Measurements from ENCODE around the gene CAMTA1. TPM values are rescaled to one million over a fixed set of nuclear protein-coding genes. Genes with fewer than 3 reads are reported as not detected.

Gene CAMTA1
- polyA plus RNA-seq, 12 donors: 24.2 to 51.1 (median 44.7) TPM; not detected in 1

DNA sequence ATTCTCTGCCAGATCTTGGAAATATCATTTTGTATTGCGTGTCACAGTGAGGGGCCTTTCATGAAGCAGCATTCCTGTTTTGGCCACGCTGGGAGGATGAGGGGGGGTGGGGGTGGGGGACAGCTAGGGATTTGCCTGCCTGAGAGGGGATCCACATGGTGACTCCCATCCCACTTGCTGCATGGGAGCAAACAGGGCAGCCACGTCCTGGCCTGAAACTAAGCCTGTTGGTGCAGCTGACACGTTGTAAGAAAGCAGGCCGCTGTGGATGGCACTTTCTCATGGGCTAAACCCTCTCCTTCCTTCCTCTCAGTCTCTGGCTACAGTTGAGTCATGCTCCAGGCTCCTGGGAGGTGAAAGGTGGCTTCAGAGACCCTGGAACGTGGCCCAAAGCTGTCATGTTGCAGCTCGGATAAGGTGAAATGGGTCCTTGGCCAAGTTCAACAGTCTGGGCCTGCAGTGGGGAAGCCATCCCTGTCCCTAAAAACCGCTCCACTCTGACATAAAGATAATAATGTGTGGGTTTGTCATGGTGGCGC, 639.2 kb downstream of the CAMTA1 start:
- no peak for DNase-seq

DNA sequence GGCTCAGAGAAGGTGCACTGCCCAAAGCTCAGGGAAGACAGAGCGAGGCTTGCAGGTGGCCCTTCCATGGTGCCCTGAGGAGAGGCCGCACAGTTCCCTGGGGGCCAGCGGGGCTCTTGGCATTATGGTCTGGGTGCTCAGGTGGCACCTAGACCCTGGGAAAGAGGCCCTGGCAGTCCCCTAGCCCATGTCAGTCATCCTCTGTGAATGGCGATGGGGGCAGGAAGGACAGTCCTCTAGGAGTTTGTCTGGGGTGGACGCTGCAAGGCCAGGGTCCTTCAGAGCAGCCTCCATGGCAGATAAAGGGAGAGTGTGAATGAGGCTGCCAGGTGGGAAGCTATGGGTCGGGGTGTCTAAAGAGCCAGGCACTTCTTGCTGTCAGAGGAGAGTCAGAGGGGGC, 640.0 kb downstream of the CAMTA1 start:
- DNase-seq: no peak

GRCh38 chr1:7425771-7426170, 640.5 kb downstream of the CAMTA1 start:
- DNase-seq: no peak

GRCh38 chr1:7426780-7427604, 641.7 kb downstream of the CAMTA1 start:
- DNase-seq: no peak

- DNase-seq: no peak
These were observed 642.5 kb downstream of the CAMTA1 start for GRCh38 chr1:7427605-7428300.

GRCh38 chr1:7429290-7429689, 644.0 kb downstream of the CAMTA1 start:
- no peak for DNase-seq

- no peak for DNase-seq
These were observed 644.9 kb downstream of the CAMTA1 start for GRCh38 chr1:7430047-7430608.

GRCh38 chr1:7430691-7431090, 645.4 kb downstream of the CAMTA1 start:
- no peak for DNase-seq

DNA sequence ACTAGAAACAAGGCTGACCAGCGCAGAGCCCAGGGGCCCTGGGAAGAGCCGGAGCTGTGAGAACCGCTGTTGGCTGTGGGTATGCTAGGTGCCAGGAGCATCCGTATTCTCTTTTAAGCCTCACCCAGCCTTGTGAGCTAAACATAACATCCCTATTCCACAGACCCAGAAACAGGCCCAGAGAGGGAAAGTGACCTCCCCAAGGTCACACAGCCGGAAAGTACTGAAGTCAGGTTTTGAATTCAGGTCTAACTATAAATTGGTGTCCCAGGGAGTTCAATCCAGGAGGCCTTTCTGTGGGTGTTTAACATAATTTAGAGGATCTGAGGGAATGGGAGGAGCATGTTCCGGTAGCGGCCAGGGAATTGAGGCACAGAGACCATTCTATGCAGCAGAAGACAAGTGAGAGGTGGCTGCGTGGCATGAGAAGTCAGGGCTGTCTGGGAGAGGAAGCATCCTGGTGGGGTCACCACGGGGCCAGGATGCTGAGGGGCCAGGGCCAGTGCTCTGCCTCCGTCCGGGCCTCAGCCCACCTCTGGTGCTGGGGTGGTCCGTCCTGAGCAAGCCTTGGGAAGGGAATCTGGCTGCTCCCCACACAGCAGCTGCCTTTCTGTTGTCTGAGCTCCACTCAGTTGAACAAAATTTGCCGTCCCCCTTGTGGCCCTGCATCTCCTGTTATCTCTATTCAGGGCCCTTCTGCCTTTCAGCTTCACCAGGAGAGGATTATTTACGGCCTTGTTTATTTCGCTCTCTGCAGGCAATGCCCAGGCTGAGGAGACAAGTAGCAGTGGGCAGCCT, 647.0 kb downstream of the CAMTA1 start:
- no peak for DNase-seq

DNA sequence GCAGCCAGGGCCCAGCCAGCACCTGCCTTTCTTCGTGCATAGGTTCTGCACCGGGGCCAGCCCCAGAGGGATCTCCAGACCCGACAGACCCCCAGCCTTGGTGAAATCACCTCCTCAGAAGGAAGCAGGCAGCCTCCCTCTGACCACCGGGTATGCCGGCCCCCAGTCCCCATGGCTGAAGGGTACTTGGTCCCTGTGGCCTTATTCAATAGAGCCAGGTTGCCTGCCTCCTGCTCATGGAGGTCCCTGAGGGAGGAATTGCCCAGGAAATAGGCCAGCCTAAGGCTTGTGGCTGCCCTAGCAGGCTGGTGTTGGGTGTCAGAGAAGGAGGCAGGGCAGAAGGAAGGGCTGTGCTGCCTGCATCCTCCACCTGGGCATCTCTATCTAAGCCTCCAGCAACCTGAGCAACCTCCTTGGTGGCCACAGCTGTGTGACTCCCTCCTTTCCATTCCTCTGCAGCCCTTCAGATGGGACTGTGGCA, 647.7 kb downstream of the CAMTA1 start:
- DNase-seq: no peak

GRCh38 chr1:7434566-7434965, 649.3 kb downstream of the CAMTA1 start:
- no peak for DNase-seq

DNA sequence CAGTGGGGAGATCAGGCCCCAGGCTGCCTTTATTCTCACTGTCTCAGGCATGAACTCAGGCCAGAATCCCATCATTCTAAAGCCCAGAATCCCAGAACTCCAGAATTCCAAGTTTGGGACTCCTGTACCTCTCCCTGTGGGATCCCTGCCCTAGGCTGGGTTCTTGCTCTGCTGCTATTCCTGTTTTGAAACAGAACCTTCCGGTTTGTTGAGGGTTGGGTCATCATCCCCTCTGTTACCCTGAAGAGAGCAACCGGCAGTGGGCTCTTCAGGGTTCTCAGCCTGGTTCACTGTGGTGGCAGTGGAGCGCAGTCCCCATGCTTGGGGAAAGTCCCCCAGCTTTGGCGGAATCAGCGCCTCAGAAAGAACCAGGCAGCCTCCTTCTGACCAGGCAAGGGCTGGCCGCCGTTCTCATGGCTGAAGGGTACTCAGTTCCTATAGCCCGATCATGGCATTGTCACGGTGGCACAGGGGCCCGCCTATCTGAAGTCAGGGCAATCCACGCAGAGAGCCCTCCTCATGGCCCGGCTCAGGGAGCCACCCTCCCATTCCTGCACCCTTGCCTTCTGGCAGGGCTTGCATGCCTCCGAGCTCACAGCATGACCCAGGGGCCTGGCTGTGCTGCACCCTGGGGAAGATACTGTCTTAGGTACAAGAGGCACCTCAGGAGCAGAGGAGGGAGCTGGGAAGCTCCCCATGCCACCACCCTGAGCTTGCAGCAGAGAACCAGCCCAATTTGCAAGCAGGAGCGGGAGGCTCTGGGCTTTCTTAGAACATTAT, 650.2 kb downstream of the CAMTA1 start:
- no peak for DNase-seq

DNA sequence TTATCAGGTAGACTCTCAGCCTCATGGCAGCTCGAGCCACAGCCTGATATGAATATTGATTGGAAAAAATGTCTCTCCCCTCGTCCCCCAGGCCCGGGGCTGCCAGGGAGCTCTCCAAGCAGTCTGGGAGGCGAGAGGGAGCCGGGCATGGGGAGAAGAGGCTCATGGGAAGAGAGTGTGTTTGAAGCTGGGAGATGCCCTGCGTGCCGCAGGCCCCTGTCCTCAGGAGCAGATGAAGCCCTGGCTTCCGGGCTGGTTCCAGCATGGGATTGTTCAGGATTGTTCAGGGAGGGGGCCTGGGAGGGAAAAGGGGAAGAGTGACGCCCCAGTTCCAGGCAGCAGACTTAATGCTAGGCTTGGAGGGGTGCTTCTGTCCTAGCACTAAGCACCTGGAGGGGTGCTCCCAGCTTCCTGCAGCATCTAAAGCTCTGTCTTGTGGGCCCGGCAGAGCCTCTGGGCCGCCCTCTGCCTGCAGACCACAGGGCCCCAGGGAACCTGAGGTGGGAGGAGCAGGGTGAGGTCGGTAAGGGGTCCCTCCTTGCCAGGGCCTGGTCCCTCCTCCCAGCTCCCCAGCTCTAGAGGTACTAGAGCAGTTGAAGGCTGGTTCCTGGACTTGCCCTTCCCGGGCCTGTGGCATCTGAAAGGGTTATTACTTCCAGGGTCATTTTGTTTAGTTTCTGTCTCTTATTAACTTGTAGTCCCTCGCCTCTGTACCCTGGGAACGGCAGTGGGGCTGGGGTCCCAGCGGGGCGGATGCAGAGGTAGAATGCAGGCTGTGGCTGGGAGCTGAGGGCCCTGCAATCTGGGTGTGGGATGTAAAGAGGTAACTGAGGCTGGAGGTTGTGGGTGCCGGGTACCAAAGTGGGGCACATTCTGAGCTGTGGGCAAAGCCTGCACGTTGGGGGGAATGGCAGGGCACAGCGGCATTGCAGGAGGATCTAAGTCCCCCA, 651.1 kb downstream of the CAMTA1 start:
- DNase-seq: no peak

DNA sequence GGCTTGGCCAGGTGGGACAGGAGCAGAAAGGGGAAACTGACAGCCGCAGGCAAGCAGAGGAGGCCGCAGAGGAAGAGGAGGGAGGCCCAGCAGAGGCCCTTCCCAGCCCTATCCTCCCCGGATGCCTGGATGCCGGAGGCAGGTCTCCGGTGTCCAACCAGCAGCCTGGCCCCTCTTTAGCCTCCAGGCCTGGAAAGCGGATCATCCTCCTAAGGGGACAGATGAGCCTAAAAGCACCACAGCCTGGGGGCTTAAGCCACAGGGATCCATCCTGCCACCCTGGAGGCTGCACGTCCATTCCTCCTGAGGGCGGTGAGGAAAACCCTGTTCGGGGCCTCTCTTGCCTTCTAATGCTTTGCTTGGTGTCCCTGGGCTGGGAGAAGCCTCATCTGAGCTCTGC, 651.8 kb downstream of the CAMTA1 start:
- no peak for DNase-seq

DNA sequence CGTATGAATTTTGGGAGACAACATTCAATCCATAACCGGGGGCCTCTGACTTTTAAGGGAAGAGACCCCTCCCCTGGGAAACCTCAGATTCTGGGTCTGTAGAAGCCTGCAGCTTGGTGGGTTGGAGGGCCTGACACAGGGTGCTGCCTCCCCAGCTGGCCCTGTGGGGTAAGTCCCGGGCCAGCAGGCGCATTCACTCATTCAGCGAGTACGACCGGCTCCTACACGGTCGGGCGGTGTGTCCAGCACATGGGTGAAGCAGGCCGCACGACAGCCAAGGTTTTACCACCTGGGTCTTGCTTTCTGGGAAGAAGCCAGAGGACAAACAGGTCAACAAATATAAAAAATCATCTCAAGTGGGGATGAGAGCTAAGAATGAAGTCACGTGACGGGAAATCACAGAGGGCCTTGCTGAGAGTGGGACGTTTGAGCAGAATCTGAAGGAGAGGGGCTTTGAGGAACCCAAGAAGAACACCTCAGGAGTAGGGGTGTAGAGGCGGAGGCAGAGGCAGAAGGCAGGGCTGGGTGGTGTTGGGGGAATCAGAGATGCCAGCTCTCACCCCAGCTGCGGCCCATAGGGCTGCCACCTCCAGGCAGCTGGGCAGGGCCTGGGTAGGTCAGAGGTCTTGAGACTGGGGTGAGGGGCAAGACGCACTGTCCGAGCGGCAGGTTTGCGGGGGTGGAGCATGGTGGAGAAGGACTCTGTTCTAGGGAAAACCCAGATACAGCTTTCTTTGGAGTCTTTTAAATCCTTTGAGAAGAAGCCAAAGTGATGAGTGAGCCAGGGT, 652.5 kb downstream of the CAMTA1 start:
- DNase-seq: no peak

DNA sequence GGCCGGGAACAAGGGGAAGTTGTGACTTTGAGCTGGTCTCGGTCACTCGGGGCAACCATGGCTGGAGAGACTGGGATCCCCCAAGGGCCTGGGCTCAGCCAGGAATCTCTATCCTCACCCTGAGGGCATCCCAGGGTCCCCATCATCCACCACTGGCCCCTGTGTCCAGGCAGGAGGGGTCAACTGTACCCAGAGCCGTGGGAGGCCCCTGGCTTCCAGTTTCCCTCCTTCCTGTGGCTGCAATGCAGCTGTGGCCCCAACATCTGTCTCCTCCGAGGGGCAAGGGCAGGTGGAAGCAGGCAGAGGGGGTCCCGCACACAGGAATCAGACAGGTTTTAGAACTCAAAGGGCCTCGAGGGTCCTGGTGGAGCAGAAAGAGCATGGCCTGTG, 653.1 kb downstream of the CAMTA1 start:
- DNase-seq: no peak

GRCh38 chr1:7438921-7439655, 653.8 kb downstream of the CAMTA1 start:
- no peak for DNase-seq

DNA sequence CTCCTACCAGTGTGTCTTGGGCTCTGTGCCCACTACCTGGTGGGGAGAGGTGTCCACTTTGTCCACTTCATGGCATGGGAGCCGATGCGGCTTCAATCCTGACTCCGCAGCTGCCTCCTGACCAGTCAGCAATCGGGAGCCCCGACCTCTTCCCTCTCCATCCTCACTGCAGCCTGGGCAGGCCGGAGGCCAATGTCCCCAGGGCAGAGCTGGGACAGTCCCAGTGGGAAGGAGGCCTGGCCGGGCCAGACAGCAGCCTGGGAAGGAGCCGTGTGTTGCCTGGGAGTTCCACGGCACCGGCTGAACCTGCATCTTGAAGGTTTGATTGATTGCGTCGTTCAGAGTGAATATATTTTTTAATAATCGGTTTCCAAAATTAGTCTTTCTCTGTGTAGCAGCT, 654.9 kb downstream of the CAMTA1 start:
- DNase-seq: no peak

Measured in muscle of arm (tissue), 12 donors.